Ishikawa (cell line): ENCODE data around the gene NTN1.

Experiments
- CEBPB ChIP-seq: IDR thresholded peaks from 2 replicates; pipeline ENCODE4 v1.6.1; 2012
- CREB1 ChIP-seq: IDR thresholded peaks from 2 replicates; pipeline ENCODE4 v1.6.1; 2012; ENCODE audit warnings: low read depth
- EGR1 ChIP-seq: IDR thresholded peaks from 2 replicates; pipeline ENCODE4 v1.6.1; 2012
- EP300 ChIP-seq: IDR thresholded peaks from 2 replicates; pipeline ENCODE4 v1.6.1; 2012; ENCODE audit warnings: borderline replicate concordance
- FOXM1 ChIP-seq: IDR thresholded peaks from 2 replicates; pipeline ENCODE4 v1.6.1; 2012; ENCODE audit warnings: low read depth, borderline replicate concordance
- NFIC ChIP-seq: IDR thresholded peaks from 2 replicates; pipeline ENCODE4 v1.6.1; 2012
- RAD21 ChIP-seq: IDR thresholded peaks from 2 replicates; pipeline ENCODE4 v1.6.1; 2012; ENCODE audit warnings: low read depth
- REST ChIP-seq: IDR thresholded peaks from 2 replicates; pipeline ENCODE4 v1.6.1; 2012; ENCODE audit warnings: low read depth, mild to moderate bottlenecking
- TAF1 ChIP-seq: IDR thresholded peaks from 2 replicates; pipeline ENCODE4 v1.6.1; 2012; ENCODE audit warnings: low read depth, mild to moderate bottlenecking
- TCF12 ChIP-seq: IDR thresholded peaks from 2 replicates; pipeline ENCODE4 v1.6.1; 2012; ENCODE audit warnings: low read depth
- TEAD4 ChIP-seq: IDR thresholded peaks from 2 replicates; pipeline ENCODE4 v1.6.1; 2012
- YY1 ChIP-seq: IDR thresholded peaks from 2 replicates; pipeline ENCODE4 v1.6.1; 2012; ENCODE audit warnings: low read depth
- ZBTB7A ChIP-seq: IDR thresholded peaks from 2 replicates; pipeline ENCODE4 v1.6.1; 2012; ENCODE audit warnings: low read depth
- TF ChIP-seq, protein P1 (sequence below): IDR thresholded peaks from 2 replicates; pipeline ENCODE4 v1.6.1; 2012
- TF ChIP-seq, protein P2 (sequence below): IDR thresholded peaks from 2 replicates; pipeline ENCODE4 v1.6.1; 2012

NTN1 gene

GRCh38 chr17:9016941-9017552, 4.3 kb upstream of the NTN1 start:
- TF ChIP-seq TCF12, result no peak
- TF ChIP-seq FOXM1, result no peak
- TF ChIP-seq YY1, result no peak
- no peak for TF ChIP-seq TAF1
- TF ChIP-seq NFIC, result no peak
- TF ChIP-seq, protein P1, sequence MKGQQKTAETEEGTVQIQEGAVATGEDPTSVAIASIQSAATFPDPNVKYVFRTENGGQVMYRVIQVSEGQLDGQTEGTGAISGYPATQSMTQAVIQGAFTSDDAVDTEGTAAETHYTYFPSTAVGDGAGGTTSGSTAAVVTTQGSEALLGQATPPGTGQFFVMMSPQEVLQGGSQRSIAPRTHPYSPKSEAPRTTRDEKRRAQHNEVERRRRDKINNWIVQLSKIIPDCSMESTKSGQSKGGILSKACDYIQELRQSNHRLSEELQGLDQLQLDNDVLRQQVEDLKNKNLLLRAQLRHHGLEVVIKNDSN, result no peak
- TF ChIP-seq CEBPB, result no peak

DNA sequence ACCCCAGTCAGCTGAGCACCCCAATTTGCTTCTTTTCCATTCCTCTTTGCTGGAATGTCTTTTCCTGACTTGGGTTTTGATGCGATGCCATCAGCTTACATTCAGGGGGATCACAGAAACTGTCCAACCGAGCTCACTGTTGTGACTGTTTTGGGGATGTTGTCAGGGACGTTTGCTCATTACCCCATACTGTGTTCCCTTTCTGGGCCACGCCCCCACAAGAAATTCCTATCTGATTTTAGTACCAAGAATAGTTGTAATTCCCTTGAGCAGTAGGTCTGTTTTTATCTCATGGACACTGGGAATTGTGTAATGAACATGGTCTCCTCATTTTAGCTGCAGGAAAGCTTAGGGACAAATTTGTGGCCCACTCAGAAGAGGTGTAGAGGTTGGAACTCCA, 2.6 kb upstream of the NTN1 start:
- TF ChIP-seq TCF12 (no peak), EP300 (no peak)
- TF ChIP-seq, protein P2, sequence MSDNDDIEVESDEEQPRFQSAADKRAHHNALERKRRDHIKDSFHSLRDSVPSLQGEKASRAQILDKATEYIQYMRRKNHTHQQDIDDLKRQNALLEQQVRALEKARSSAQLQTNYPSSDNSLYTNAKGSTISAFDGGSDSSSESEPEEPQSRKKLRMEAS, result no peak

- no peak for TF ChIP-seq EP300
- no peak for TF ChIP-seq YY1
- no peak for TF ChIP-seq CREB1
- TF ChIP-seq, protein P2, result no peak
- TF ChIP-seq CEBPB, result no peak
- TF ChIP-seq TCF12, result no peak
- TF ChIP-seq EGR1, result no peak
- TF ChIP-seq TAF1, result no peak
- no peak for TF ChIP-seq REST
- TF ChIP-seq NFIC, result no peak
- no peak for TF ChIP-seq FOXM1
- TF ChIP-seq, protein P1, result no peak
- no peak for TF ChIP-seq ZBTB7A
- TF ChIP-seq RAD21, result no peak
- no peak for TF ChIP-seq TEAD4
Observed at GRCh38 chr17:9020096-9020823, 1.1 kb upstream of the NTN1 start.

GRCh38 chr17:9020824-9021157, 519 bp upstream of the NTN1 start:
- TF ChIP-seq, protein P2, result no peak
- TF ChIP-seq ZBTB7A (no peak), CEBPB (no peak), TAF1 (no peak), EP300 (no peak), REST (no peak), YY1 (no peak), TCF12 (no peak), TEAD4 (no peak), RAD21 (no peak), FOXM1 (no peak)

DNA sequence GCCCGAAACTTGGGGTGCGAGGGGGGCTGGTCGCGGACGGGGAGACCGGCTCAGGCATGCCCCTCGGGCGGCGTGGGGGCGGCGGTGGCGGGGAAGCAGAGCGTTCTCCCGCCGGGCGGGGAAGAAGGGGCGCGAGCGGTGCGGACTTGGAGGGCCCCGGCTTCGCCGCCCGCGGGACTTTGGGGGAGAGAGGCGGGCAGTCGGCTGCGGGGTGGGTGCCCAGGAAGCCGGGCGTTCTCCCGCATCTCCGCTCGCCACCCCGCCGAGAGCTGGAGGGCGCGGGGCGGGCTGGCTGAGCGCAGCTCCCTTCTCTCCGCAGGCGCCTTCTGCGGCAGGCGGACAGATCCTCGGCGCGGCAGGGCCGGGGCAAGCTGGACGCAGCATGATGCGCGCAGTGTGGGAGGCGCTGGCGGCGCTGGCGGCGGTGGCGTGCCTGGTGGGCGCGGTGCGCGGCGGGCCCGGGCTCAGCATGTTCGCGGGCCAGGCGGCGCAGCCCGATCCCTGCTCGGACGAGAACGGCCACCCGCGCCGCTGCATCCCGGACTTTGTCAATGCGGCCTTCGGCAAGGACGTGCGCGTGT, 772 bp downstream of the NTN1 start:
- TF ChIP-seq REST, result no peak
- no peak for TF ChIP-seq FOXM1
- TF ChIP-seq, protein P2, result peak; percentile 22; the same call in 1 of the 2 replicates
- TF ChIP-seq TAF1, result no peak
